ENCODE results near the gene HOXB5. TPM values are rescaled to one million over a fixed set of nuclear protein-coding genes. Genes with fewer than 3 reads are reported as not detected.
A peak's percentile ranks its signal among the peaks of the same experiment; 100 is the strongest.

The HOXB5 gene
- total RNA-seq, 1 donor from 2014 or later: not detected

DNA sequence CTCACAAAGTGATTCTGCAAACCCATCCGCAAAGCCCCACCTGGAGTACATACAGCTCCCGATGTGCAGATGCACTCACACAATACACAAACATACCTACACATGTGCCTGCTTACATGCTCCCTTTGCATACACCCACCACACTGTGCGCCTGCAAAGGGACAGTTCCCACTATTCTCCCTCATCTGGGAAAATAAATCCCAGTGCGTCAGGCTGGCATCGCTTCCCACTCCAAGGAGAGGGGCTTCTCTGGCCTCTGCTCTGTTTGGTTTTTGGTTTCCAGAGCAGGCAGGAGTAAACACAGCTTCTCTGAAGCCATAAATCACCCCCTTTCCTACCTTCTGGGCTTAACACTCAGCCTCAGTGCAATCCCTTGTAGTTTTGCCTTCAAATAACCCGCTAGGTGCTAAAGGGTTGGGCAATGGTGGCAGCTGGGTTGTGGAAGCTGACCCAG, 30.2 kb downstream of the HOXB5 start:
- DNase-seq (ENCODE audit: low read depth in 2 of 2): no peak

GRCh38 chr17:48562934-48563333, 30.6 kb downstream of the HOXB5 start:
- DNase-seq (ENCODE audit: low read depth in 2 of 2): no peak

DNA sequence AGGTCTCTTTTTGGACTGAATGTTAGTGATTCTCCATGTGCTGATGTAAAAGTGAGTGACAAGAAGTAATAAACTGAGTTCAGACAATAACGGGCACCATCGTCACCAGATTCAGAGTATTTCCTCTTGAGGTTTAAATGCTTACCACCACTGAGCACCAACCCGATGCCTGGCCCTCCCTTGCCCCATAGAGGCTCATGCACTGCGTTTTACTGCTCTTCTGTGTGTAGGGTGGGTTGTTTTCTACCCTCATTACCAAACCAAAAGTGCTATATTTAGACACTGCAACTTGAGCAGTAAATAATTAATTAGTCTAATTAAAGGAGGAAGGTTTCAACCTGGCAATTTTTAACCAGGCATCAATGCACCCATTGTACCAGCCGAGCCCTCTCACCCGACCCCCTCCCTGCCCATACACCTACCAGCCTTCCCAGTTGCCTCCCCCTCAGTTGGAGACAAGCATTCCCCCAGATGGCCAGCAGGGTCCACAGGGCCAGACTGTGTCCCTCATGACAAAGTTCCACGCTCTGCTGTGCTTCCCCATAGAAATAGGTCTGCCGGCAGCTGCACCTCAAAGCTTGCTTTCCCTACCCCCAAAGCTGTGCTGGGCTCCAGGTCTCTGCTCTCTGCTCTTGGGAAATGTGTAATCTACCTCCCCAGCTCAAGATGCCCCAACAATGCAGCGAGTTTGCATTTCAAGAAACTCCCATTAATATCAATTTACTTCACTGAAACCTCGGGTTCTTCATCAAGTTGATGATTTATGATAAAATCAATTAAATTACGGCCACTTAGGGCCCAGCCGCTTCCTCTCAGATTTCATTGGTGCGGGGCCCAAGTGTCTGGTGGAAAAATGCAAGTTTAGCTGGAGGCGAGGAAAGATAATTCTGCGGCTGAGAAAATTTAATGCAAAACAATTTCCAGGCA, 31.4 kb downstream of the HOXB5 start:
- DNase-seq (ENCODE audit: low read depth in 2 of 2): peak in 1 of 2 donors; percentile 43

- DNase-seq (ENCODE audit: low read depth in 2 of 2): no peak
Observed at GRCh38 chr17:48559840-48560817, 33.5 kb downstream of the HOXB5 start.

DNA sequence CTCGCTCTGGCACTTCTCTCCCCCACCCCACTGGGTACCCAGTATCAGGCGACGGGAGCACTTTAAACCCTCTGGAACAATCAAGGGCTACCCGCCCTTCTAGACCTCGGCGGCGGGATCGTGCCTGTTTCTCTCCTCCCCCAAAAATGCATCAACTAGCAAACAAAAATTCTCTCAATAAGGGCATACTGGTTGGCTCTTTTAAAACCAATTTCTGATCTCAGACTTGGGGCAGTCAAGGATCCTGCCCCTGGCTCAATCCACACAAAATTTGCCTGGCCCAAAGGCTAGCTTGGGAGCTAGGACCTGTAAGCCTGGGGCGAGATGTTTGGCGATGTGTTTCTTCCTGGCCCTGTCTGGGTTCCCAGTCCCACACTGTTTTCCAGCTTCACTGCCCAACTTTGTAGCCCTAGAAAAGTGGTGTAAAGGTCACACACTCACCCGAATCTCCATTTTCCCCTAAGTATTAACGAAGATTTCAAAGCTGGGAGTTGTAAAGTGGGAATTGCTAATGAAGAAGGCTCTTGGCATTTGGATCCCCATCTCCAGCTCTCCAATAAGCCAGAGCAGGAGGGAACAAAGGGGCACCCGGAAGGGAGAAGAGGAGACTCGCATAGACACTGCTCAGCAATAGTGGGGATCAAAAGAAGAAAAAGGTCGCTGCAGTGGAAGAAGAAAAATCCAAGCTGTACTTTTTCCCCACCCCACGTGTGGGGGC, 34.3 kb downstream of the HOXB5 start:
- no peak for DNase-seq (ENCODE audit: low read depth in 2 of 2)

DNA sequence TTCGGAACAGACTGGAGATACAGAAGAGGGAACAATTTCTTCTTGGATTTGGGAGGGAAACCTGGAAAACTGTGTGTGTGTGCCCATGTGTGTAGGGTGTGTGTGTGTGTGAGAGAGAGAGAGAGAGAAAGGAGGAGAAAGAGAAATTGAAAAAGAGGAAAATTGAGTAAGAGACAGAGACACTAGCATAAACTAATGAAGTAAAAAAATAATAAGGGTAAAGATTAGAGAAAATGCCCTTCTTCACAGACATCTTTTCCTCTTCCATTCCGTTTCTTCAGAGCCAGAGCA, 34.8 kb downstream of the HOXB5 start:
- DNase-seq (ENCODE audit: low read depth in 2 of 2): no peak

DNA sequence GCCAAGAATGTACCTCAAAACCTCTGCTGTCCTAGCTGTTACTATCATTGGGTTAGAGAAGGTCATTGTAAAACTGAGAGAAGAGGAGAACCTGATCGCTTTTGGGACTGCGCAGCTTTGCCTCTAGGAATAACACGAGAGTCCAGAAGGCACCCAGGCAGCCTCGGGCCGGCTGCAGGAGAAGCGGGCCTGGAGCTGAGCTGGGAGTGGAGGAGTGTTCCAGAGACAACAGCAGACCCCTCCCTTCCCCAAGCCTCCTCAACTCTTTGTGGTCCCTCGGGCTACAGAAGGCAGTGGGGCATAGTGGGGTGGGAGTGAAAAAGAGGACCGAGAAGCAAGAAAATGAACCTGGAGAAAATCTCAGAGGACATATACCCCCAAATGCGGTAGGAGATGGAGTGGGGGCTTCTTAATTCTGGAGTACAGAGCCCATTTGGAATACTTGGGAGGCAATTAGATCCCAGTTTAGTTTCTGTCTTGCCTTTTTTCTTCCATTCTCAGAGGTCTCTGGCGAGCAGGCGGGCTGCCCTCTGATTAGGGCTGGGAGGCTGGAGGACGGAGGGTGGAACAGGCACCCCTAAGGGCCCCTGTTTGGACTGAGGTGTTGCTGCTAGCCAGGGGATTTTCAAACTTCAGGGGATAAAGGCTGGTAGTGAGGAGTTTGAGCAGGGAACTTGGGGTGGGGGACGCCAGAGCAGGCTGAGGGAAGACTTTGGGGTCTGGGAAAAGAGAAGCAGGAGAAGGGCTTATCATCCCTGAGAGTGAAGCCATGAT, 35.3 kb downstream of the HOXB5 start:
- DNase-seq (ENCODE audit: low read depth in 2 of 2): no peak

DNA sequence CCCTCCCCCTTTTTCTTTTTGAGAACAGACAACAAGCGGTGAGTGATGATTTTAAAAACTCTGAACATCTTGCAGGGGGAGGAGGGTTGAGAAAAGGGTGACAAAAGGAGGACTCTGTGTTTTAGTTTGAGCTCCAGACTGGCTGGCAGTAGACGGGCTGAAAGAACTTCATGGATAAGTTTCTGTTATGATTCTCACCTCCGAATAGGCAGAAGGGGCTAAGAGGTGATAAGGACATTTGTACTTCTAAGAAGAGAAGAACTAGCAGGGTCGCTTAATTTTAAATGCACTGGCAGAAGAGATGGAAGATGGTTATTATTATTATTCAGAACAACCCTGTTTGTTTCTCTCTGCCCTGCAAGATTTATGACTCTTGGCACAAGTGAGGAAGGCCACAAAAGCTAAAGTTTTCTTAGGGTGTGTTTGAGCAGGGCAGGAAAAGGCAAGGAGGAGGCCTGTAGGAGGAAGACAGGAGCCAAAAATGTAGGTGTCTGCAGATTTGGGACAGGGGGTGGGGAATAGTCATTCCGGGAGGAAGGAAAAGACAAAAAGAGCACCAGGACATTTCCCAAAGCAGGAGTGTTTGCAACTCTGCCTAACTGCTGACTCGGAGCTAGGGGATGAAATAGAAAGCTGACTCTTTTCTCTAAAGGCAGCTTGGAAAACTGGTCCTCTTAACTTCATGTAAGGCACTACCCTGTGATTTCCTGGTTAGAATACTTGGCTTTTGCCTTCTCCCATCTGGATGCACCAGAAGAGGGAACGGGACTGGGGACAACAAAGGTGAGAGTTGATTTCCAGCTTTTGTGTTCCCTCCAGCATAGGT, 36.8 kb downstream of the HOXB5 start:
- peak in 1 of 2 donors; percentile 63 for DNase-seq (ENCODE audit: low read depth in 2 of 2)

GRCh38 chr17:48556229-48556575, 37.4 kb downstream of the HOXB5 start:
- no peak for DNase-seq (ENCODE audit: low read depth in 2 of 2)

DNA sequence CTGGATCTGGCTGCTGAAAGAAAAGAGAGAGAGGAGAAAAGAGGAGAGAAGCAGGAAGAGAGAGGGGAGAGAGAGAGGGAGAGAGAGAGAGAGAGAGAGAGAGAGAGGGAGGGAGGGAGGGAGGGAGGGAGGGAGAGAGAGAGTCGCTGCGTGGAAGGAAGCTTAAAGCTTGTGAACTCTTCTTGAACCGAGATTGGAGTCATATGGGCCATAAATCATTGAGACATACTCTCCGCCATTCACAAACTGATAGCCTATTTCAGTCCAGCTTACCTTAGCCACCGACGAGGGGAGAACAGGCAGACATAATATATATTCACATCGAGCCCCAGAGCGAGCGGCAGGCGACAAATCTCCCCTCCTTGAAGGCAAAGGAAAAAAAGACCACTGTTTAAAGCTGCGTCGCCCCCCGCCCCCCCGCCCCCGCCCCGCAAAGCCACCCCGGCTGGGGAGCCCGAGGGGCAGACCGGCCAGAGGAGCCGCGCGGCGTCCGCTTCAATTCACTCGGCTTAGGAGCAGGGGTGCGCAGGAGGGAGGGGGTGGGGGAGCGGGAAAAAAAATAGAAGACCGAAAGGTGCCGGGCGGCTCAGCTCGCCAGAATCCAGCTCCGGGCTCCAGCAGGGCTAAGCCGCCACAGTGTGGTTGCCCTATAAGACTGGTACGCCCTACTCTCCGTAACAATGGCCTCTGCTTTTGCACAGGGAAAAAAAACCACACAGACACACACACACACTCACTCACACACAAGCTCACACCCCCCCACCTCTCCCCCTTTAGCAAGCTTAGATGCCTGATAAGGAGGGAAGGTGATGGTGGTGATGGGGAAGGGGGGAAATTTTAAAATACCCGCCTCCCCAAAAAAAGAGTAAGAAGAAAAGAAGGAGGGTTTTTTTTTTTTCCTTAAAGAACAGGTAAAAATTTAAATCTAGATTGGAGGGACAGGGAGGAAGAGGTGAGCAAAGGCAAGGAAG, 38.0 kb downstream of the HOXB5 start:
- peak; percentile 50 to 82 for DNase-seq (ENCODE audit: low read depth in 2 of 2)

GRCh38 chr17:48554412-48555257, 38.9 kb downstream of the HOXB5 start:
- DNase-seq (ENCODE audit: low read depth in 2 of 2): no peak

DNA sequence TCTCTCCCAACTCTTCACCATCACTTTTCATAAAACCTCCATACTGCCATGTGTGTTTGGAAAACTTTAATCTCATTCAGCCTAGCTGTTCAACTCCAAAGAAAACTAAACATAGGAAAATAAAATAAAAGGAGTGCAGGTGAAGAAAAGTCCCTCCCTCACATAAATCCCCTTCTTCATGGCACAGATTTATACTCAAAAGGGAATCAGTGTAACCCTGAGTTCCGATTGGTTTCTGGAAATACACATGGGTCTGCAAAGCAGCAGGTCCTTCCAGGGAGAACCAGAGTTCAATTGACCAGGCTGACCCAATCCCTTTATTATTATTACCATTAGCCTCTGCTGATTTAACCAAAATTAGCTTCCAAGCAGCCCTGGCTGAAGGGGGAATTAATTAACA, 39.8 kb downstream of the HOXB5 start:
- no peak for DNase-seq (ENCODE audit: low read depth in 2 of 2)

DNA sequence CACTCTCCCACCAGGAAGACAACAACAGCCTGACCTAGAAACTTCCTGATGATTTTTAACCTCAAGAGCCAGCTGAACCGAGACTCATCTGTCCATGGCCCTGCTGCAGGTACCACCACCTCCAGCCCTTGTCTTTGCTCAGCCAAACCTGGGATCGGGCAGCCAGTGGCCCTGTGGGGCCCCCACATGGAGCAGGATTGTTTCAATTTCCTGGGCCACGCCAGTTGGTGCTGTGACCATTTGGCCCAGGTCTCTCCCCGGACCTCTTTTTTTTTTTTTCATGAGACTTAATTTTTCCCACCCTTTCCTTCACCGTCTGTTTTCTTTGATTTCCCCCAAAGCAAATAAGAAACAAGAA, 40.4 kb downstream of the HOXB5 start:
- no peak for DNase-seq (ENCODE audit: low read depth in 2 of 2)

GRCh38 chr17:48552466-48553189, 41.0 kb downstream of the HOXB5 start:
- no peak for DNase-seq (ENCODE audit: low read depth in 2 of 2)

GRCh38 chr17:48551596-48552465, 41.7 kb downstream of the HOXB5 start:
- no peak for DNase-seq (ENCODE audit: low read depth in 2 of 2)

DNA sequence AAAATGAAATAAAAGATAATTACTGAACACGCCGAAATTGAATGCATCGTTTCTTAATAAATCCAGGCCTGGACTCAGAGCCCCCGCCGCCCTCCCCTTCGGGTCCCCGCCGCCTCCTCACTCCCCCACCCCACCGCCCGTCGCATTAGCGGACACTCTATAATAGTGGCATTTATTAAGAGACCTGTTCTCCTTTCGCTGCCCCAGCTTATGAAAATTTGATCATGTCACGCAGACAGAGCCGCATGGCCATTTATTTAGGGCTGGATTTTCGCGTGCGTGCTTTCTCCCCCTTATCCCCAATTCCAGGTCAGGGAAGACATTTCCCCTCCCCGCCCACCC, 42.4 kb downstream of the HOXB5 start:
- DNase-seq (ENCODE audit: low read depth in 2 of 2): no peak
